Osteoblast (primary cell): Measurements from ENCODE around the gene ZSWIM6. TPM values are rescaled to one million over a fixed set of nuclear protein-coding genes. Genes with fewer than 3 reads are reported as not detected.

ENCODE experiments used
- DNase-seq: peaks from one replicate; pipeline ENCODE4 v3.0.0; 2011; ENCODE audit warnings: low spot score, mixed read lengths; ENCODE audit not compliant: insufficient read length; ENCODE audit errors: missing footprints
- H2AFZ ChIP-seq: 2 replicates; pipeline ENCODE4 v1.6.0; 2011; ENCODE audit warnings: mild to moderate bottlenecking, low read length
- H3K27ac ChIP-seq: 2 replicates; pipeline ENCODE4 v1.5.1; 2011; ENCODE audit warnings: mild to moderate bottlenecking, low read depth, low read length, moderate library complexity
- H3K27me3 ChIP-seq: 2 replicates; pipeline ENCODE4 v1.6.0; 2012; ENCODE audit warnings: mild to moderate bottlenecking, control low read depth, inconsistent platforms, low read length, moderate library complexity; ENCODE audit not compliant: insufficient read depth
- H3K36me3 ChIP-seq: 2 replicates; pipeline ENCODE4 v1.5.1; 2011; ENCODE audit warnings: mild to moderate bottlenecking, low read length, control low read depth, moderate library complexity; ENCODE audit not compliant: insufficient read depth
- H3K4me1 ChIP-seq: 2 replicates; pipeline ENCODE4 v1.5.1; 2011; ENCODE audit warnings: mild to moderate bottlenecking, low read length, control low read depth, moderate library complexity; ENCODE audit not compliant: insufficient read depth
- H3K4me2 ChIP-seq: 2 replicates; pipeline ENCODE4 v1.6.0; 2011; ENCODE audit warnings: mild to moderate bottlenecking, low read length; ENCODE audit not compliant: insufficient read depth
- H3K4me3 ChIP-seq: fragments of 200-600 bp; sonication (generic); 3 replicates; pipeline ENCODE4 v1.5.1; 2012; ENCODE audit warnings: mild to moderate bottlenecking, low read length, inconsistent platforms; ENCODE audit not compliant: insufficient read depth
- H3K79me2 ChIP-seq: 2 replicates; pipeline ENCODE4 v1.6.0; 2012; ENCODE audit warnings: mild to moderate bottlenecking, low read length, control low read depth, inconsistent platforms; ENCODE audit not compliant: insufficient read depth
- H3K9me3 ChIP-seq: 2 replicates; pipeline ENCODE4 v1.5.1; 2011; ENCODE audit warnings: low read depth, low read length, control low read depth
- H4K20me1 ChIP-seq: 2 replicates; pipeline ENCODE4 v1.6.0; 2012; ENCODE audit warnings: mild to moderate bottlenecking, low read length, control low read depth; ENCODE audit not compliant: insufficient read depth
- CTCF ChIP-seq: IDR thresholded peaks from 2 replicates; pipeline ENCODE4 v1.5.1; 2011; ENCODE audit warnings: mild to moderate bottlenecking, low read depth, low read length, moderate library complexity; ENCODE audit errors: extremely low read depth
- total RNA-seq: library from RNA; depleted of rRNA; stranded (reverse); fragments of >200 nt; gene quantifications from 2 replicates; pipeline ENCODE4 v1.2.3, GENCODE V29; 2012

Gene ZSWIM6
- total RNA-seq, 1 donor: 10.5 TPM

- H2AFZ ChIP-seq: no peak overlapping the region
- H3K4me2 ChIP-seq: no peak overlapping the region
- no peak for DNase-seq
Measured at GRCh38 chr5:61319388-61320146, 12.5 kb upstream of the ZSWIM6 start.

GRCh38 chr5:61320860-61321259 lies 11.2 kb upstream of the ZSWIM6 start:
- no peaks in the 10 kb centered on the region for H3K36me3 ChIP-seq
- TF ChIP-seq CTCF: no peak
- H3K4me2 ChIP-seq: no peak overlapping the region
- peaks cover 20% of the 10 kb centered on the region for H3K4me1 ChIP-seq
- no peaks in the 10 kb centered on the region for H4K20me1 ChIP-seq
- H3K27ac ChIP-seq: no peak overlapping the region
- no peaks in the 10 kb centered on the region for H3K27me3 ChIP-seq
- H3K4me3 ChIP-seq: no peak overlapping the region
- H3K79me2 ChIP-seq: no peaks in the 10 kb centered on the region
- DNase-seq: no peak
- no peaks in the 10 kb centered on the region for H3K9me3 ChIP-seq
- no peak overlapping the region for H2AFZ ChIP-seq

More at GRCh38 chr5:61319388-61320146, 12.5 kb upstream of the ZSWIM6 start:
- H4K20me1 ChIP-seq: no peaks in the 10 kb centered on the region
- no peak overlapping the region for H3K4me3 ChIP-seq
- TF ChIP-seq CTCF: no peak
- peaks cover 28% of the 10 kb centered on the region for H3K4me1 ChIP-seq
- no peaks in the 10 kb centered on the region for H3K79me2 ChIP-seq
- H3K27me3 ChIP-seq: no peaks in the 10 kb centered on the region
- no peaks in the 10 kb centered on the region for H3K36me3 ChIP-seq
- H3K9me3 ChIP-seq: no peaks in the 10 kb centered on the region
- H3K27ac ChIP-seq: no peak overlapping the region

- H3K36me3 ChIP-seq: no peaks in the 10 kb centered on the region
- no peaks in the 10 kb centered on the region for H3K79me2 ChIP-seq
- peaks cover 20% of the 10 kb centered on the region for H3K4me1 ChIP-seq
- no peaks in the 10 kb centered on the region for H3K9me3 ChIP-seq
- DNase-seq: no peak
- H3K4me2 ChIP-seq: no peak overlapping the region
- no peaks in the 10 kb centered on the region for H3K27me3 ChIP-seq
- H3K27ac ChIP-seq: no peak overlapping the region
- no peak overlapping the region for H3K4me3 ChIP-seq
- H4K20me1 ChIP-seq: no peaks in the 10 kb centered on the region
- no peak for TF ChIP-seq CTCF
- H2AFZ ChIP-seq: no peak overlapping the region
Measured at GRCh38 chr5:61321669-61322068, 10.4 kb upstream of the ZSWIM6 start.
